ENCODE measurements around the gene SGCA.

Gene SGCA

GRCh38 chr17:50165867-50166517 lies at the start of gene SGCA:
TSS of gene SGCA (plus strand) at chr17:50166005. CDS start at chr17:50166041, 36 bp downstream.
- DNase-seq: no peak

- peak; percentile 65 for DNase-seq
These were observed 48.4 kb upstream of the SGCA start for GRCh38 chr17:50117202-50118051.

DNA sequence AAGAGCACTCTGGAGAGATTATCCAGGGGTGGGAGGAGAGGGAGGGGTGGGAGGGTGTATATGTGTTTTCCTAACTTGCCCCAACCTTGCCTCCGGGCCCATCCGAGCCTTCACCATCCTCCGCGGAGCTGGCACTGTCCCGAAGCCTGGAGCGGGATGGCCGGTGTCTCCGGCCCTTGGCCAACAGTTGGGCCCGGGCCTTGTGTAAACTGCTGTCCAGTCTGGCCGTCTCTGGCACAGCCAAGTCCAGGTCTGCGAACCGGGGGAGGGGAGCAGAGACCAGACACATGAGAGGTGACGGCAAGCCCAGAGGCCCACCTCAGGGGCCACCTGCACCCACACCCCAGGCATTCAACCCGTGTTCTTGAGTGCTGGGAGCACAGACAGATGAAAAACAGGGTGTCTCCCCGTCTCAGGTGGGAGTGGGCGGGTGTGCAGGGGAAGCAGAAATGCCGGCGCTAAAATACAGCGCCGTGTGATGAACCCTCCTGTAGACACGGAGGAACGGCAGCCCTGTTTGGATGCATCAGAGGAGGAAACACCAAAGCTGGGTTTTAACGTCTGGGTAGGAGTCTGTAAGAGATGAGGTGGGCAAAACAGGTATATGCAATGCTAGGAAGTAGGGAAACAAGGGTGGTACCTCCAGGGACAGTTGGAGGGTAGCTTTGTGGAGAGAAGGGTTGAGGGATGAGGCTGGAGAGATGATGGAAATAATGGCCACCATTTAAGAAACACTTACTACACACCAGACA lies 47.6 kb upstream of the SGCA start:
- DNase-seq: no peak

GRCh38 chr17:50118828-50119218 lies 47.0 kb upstream of the SGCA start:
- DNase-seq: no peak

- no peak for DNase-seq
These were observed 45.1 kb upstream of the SGCA start for GRCh38 chr17:50120475-50121253.

- DNase-seq: no peak
These were observed 42.9 kb upstream of the SGCA start for GRCh38 chr17:50122945-50123344.

DNA sequence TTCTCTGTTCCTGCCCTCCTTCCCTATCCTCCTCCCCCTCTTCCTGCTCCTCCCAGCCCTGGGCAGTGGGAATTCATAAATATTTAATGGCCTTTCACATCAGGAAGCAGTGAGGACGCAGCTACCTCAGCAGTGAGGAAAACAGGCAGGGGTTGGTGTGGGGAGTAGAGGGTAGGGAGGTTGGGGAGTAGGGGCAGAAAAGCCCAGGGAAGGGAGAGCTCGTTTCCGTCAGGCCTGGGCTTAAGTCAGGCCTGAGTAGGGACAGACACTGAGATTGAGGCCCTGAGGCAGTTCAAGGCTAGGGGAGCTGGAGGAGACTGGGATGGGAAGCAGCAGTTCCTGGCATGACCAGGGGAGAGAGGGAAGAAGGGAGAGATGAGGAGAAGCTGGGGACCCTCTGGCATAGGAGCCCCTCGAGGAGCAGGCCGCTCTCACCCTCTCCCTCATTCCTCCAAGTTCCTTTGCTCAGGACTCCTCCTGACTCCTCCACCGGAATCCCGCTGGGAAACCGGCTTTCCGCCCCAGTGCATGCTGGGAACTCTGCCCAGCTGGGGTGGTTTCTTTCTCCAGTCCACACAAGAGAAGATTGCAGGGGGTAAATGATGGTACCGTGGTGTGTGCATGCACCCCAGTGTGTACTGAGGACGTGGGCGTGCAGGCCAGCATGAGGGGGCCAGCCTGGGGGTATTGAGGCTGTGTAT lies 42.0 kb upstream of the SGCA start:
- DNase-seq: peak; percentile 61

DNA sequence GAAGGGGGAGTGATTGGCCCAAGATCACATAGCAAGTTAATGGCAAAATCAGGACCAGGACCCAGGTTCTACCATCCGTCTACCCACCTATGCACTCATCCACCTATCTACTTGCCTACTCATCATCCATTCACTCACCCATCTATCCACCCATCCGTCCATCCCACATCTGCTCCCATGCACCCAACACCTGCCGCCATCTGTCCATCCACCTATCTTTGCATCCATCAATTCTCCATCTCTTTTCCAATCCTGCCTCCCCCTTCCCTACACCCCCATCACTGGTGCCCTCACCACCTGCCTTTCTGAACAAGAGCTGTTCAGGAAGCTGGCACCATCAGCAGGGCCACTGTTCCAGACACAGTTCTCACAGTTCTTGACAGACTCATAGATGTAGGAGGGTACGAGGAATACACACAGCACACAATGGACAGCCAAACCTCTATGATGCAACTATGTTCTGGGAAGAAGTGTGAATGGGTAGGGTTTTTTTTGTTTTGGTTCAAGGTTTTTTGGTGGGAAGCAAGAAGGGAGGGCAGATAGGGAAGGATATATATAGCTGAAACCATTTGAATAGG lies 40.3 kb upstream of the SGCA start:
- no peak for DNase-seq

- no peak for DNase-seq
These were observed 38.0 kb upstream of the SGCA start for GRCh38 chr17:50127697-50128361.

GRCh38 chr17:50128441-50129352 lies 37.1 kb upstream of the SGCA start:
- no peak for DNase-seq

DNA sequence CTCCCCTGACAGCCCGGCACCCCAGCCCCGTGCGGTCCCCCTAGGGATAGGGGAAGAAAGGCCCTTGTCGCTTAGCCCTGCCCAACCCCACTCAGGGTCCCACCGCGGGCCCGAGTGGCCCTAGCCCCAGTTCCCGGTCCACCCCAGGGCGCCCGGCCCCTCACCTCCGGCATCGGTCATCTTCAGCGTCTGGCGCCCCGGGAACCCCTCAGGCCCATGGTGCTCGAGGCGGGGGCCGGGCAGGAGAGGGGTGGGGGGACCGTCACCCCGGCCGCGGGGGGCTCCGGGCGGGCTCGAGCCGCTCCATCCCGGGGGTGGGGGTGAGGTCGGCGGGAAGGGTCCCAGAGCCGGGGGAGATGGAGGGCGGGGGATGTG lies 36.5 kb upstream of the SGCA start:
- no peak for DNase-seq

- DNase-seq: peak; percentile 22
These were observed 35.9 kb upstream of the SGCA start, which contains the start of gene SAMD14 for GRCh38 chr17:50129728-50130558. TSS of gene SAMD14 (minus strand) at chr17:50130160. CDS start at chr17:50124959, 5,201 bp downstream.

GRCh38 chr17:50130559-50131305 lies 35.1 kb upstream of the SGCA start:
- DNase-seq: peak; percentile 29

- no peak for DNase-seq
These were observed 33.6 kb upstream of the SGCA start for GRCh38 chr17:50132104-50132794.

- DNase-seq: no peak
These were observed 32.6 kb upstream of the SGCA start for GRCh38 chr17:50133028-50133768.

- no peak for DNase-seq
These were observed 32.1 kb upstream of the SGCA start for GRCh38 chr17:50133769-50134099.
